Activated CD8-positive, alpha-beta memory T cell treated with anti-CD3 and anti-CD28 coated beads, Interleukin-2, amount 50 U/mL, for 24 hours (primary cell): ENCODE results near the gene PLEKHO2.

ENCODE experiments used
- DNase-seq: peaks from one replicate; pipeline ENCODE4 v3.0.0-alpha.2; 2020; ENCODE audit errors: extremely low read depth

Gene PLEKHO2

GRCh38 chr15:64912379-64913325, 70.9 kb downstream of the PLEKHO2 start:
- DNase-seq, result no peak

- DNase-seq, result no peak
Measured at GRCh38 chr15:64915518-64916227, 74.0 kb downstream of the PLEKHO2 start.

- no peak for DNase-seq
Measured at GRCh38 chr15:64916365-64916764, 74.7 kb downstream of the PLEKHO2 start.

- DNase-seq, result no peak
Measured at GRCh38 chr15:64917211-64917610, 75.5 kb downstream of the PLEKHO2 start.
